Measurements from ENCODE around the gene MCF2L. TPM values are rescaled to one million over a fixed set of nuclear protein-coding genes. Genes with fewer than 3 reads are reported as not detected.

The MCF2L gene
- total RNA-seq, 1 experiment from 2014 or later: 22.1 TPM

DNA sequence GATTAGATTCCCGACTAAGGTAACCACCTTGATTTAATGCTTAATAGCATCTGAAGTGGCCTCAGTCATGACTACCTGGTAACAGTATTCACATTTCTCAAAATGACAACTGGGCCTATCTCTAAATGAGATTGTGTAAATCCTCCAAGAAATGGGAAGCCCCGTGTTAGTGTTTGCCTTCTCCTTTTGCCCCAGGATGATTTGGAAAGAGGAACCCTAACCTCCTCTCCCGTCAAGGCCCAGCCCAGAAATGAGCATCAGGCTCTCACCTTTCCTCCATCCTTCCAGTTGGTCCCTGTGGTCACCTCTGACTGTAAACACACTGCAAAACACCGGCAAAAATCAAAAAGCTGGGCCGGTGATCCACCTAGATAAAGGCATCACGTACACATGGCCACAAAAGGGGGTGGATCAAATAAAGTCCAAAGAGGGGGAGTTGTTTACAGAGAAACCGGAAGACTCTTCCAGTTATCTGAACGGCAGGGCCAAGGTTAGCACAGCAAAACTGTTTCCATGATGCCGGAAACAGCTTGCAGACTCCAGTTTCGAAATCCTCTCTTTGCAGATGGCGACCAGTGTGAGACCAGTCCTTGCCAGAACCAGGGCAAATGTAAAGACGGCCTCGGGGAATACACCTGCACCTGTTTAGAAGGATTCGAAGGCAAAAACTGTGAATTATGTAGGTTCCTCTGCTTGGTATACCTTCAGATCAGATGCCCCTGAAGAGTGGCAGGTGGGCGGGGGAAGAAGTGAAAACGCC is 170.0 kb downstream of the MCF2L start:
- H3K36me3 ChIP-seq (ENCODE audit: control insufficient read depth, insufficient read depth, low read length): peaks cover 2% of the 10 kb centered on the region; the same call in 1 of the 2 replicates
- H3K36me3 Mint-ChIP-seq (ENCODE audit: insufficient read depth, unreplicated experiment): no peaks in the 10 kb centered on the region
- no TSS peak for BruUV-seq (replicated peaks)
- H3K4me1 Mint-ChIP-seq (ENCODE audit: low read depth, unreplicated experiment): no peaks in the 10 kb centered on the region
- 0 out of 2 replicates have a peak, but pooled peaks cover 4% of the 10 kb centered on the region for H3K4me1 ChIP-seq
- ChIA-PET CTCF (no interaction called here), POLR2A (no interaction called here)
- no peaks in the 10 kb centered on the region for H3K27me3 ChIP-seq (replicated peaks; ENCODE audit: control insufficient read depth, insufficient read depth, low read length)
- no peak overlapping the region for H3K4me3 ChIP-seq (ENCODE audit: low read depth, low read length)
- H3K27me3 Mint-ChIP-seq (ENCODE audit: insufficient read depth, unreplicated experiment): no peaks in the 10 kb centered on the region
- no peak overlapping the region for H3K27ac Mint-ChIP-seq (ENCODE audit: unreplicated experiment)
- no peak overlapping the region for H3K4me3 Mint-ChIP-seq (ENCODE audit: unreplicated experiment)
- no peaks in the 10 kb centered on the region for H3K9me3 Mint-ChIP-seq (ENCODE audit: unreplicated experiment)
- no peaks in the 10 kb centered on the region for H3K9me3 ChIP-seq
- intact Hi-C loops (cut with micrococcal nuclease; ENCODE audit: unreplicated experiment): no loop called here
- TF ChIP-seq, protein P1, sequence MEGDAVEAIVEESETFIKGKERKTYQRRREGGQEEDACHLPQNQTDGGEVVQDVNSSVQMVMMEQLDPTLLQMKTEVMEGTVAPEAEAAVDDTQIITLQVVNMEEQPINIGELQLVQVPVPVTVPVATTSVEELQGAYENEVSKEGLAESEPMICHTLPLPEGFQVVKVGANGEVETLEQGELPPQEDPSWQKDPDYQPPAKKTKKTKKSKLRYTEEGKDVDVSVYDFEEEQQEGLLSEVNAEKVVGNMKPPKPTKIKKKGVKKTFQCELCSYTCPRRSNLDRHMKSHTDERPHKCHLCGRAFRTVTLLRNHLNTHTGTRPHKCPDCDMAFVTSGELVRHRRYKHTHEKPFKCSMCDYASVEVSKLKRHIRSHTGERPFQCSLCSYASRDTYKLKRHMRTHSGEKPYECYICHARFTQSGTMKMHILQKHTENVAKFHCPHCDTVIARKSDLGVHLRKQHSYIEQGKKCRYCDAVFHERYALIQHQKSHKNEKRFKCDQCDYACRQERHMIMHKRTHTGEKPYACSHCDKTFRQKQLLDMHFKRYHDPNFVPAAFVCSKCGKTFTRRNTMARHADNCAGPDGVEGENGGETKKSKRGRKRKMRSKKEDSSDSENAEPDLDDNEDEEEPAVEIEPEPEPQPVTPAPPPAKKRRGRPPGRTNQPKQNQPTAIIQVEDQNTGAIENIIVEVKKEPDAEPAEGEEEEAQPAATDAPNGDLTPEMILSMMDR (IDR thresholded peaks at IDR 0.05; ENCODE audit: insufficient read depth in 1 of 2, low read depth in 1 of 2, low read length in 1 of 2, severe bottlenecking in 1 of 2, unreplicated experiment in 1 of 2): no peak
- DNase-seq: no peak

DNA sequence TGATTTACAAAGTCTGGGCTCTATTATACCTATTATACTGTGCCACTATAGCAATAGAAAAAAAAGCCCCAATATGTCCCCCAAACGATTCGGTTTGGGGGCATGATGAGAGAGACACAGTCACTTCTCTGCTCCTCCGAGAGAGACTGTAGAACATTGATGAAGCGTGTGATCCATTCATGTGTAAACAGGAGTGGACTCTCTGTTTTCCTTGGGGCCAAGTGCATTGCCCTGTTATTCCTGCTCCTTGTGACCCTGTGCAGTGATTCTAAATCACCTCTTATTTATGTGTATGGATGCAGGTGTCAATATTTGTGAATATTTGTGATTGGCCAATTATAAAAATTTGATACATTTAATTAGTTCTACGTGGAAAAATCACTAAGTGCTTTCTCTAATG is 170.6 kb downstream of the MCF2L start:
- Mint-ChIP-seq H3K27me3 (ENCODE audit: insufficient read depth, unreplicated experiment) (no peaks in the 10 kb centered on the region), H3K4me3 (ENCODE audit: unreplicated experiment) (no peak overlapping the region), H3K4me1 (ENCODE audit: low read depth, unreplicated experiment) (no peaks in the 10 kb centered on the region), H3K27ac (ENCODE audit: unreplicated experiment) (no peak overlapping the region), H3K36me3 (ENCODE audit: insufficient read depth, unreplicated experiment) (no peaks in the 10 kb centered on the region), H3K9me3 (ENCODE audit: unreplicated experiment) (no peaks in the 10 kb centered on the region)
- intact Hi-C loops (cut with micrococcal nuclease; ENCODE audit: unreplicated experiment): no loop called here
- POLR2A ChIA-PET: no interaction called here
- Histone ChIP-seq H3K27me3 (replicated peaks; ENCODE audit: control insufficient read depth, insufficient read depth, low read length) (no peaks in the 10 kb centered on the region), H3K9me3 (no peaks in the 10 kb centered on the region), H3K36me3 (ENCODE audit: control insufficient read depth, insufficient read depth, low read length) (peaks cover 2% of the 10 kb centered on the region; the same call in 1 of the 2 replicates), H3K4me3 (ENCODE audit: low read depth, low read length) (no peak overlapping the region), H3K4me1 (0 out of 2 replicates have a peak, but pooled peaks cover 4% of the 10 kb centered on the region)
- no peak for DNase-seq
- CTCF ChIA-PET: no interaction called here
- TF ChIP-seq, protein P1 (IDR thresholded peaks at IDR 0.05; ENCODE audit: insufficient read depth in 1 of 2, low read depth in 1 of 2, low read length in 1 of 2, severe bottlenecking in 1 of 2, unreplicated experiment in 1 of 2): no peak
- no TSS peak for BruUV-seq (replicated peaks)

DNA sequence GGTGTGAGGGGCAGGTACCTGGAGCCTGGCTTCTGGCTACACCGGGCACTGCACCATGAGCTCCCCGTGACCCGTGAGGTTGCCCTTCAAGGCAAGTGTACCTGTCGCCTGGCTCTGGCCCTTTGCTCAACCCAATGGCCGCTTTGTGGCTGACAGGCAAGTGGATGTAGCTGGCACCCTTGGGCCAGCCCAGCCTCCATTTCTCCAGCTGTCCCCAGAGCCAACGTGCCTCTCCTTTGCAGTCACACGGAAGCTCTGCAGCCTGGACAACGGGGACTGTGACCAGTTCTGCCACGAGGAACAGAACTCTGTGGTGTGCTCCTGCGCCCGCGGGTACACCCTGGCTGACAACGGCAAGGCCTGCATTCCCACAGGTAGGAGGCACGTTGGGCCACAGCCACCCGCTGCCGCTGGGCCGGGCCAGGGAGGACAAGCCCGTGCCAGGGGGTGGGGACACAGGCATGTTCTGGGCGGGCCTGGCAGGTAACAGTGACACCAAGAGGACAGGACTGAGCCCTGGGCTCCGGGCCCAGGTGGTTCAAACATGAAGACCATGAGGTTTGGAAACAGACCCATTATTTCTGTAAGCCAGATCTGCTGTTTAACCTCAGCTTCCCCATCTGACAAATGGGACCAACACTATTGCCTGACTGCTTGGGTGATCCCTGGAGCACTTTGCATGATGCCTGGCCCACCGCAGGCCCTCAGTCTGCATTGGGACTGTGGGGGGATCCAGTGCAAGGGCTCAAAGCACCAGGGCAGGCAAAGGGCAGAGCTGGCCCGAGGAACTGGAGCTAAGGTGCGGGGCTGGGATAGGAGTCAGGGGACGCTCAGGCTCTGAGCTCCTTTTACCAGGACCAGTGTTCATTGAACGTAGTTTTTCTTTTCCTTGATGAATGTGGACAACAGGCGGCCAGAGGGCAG is 171.9 kb downstream of the MCF2L start:
- TF ChIP-seq, protein P1 (IDR thresholded peaks at IDR 0.05; ENCODE audit: insufficient read depth in 1 of 2, low read depth in 1 of 2, low read length in 1 of 2, severe bottlenecking in 1 of 2, unreplicated experiment in 1 of 2): no peak
- Histone ChIP-seq H3K4me1 (0 out of 2 replicates have a peak, but pooled peaks cover 4% of the 10 kb centered on the region), H3K9me3 (no peaks in the 10 kb centered on the region), H3K36me3 (ENCODE audit: control insufficient read depth, insufficient read depth, low read length) (peaks cover 2% of the 10 kb centered on the region; the same call in 1 of the 2 replicates), H3K27me3 (replicated peaks; ENCODE audit: control insufficient read depth, insufficient read depth, low read length) (no peaks in the 10 kb centered on the region), H3K4me3 (ENCODE audit: low read depth, low read length) (no peak overlapping the region)
- CTCF ChIA-PET: interaction anchor here (0.8 kb wide), 1 partner anchor 18 kb away, joined by 3 read pairs; the partner anchor contains the start of gene F10
- no peak overlapping the region for H3K27ac Mint-ChIP-seq (ENCODE audit: unreplicated experiment)
- intact Hi-C loops (cut with micrococcal nuclease; ENCODE audit: unreplicated experiment): no loop called here
- POLR2A ChIA-PET: no interaction called here
- BruUV-seq (replicated peaks): no TSS peak
- H3K36me3 Mint-ChIP-seq (ENCODE audit: insufficient read depth, unreplicated experiment): no peaks in the 10 kb centered on the region
- no peak overlapping the region for H3K4me3 Mint-ChIP-seq (ENCODE audit: unreplicated experiment)
- H3K9me3 Mint-ChIP-seq (ENCODE audit: unreplicated experiment): no peaks in the 10 kb centered on the region
- no peaks in the 10 kb centered on the region for H3K27me3 Mint-ChIP-seq (ENCODE audit: insufficient read depth, unreplicated experiment)
- H3K4me1 Mint-ChIP-seq (ENCODE audit: low read depth, unreplicated experiment): no peaks in the 10 kb centered on the region
- DNase-seq: no peak

All from Caco-2 (cell line).